Peyer's patch (tissue), 4 donors: Measurements from ENCODE around the gene CHST9.

ENCODE experiments used
- POLR2A ChIP-seq, 2 donors: fragments of 450-650 bp; IDR thresholded peaks; one replicate each; pipeline ENCODE4 v1.5.1; 2017; ENCODE audit warnings: antibody characterized with exemption in 2 of 2, mild to moderate bottlenecking in 2 of 2, moderate library complexity in 2 of 2
- TF ChIP-seq, protein P1 (sequence below), 6 experiments: fragments of 450-650 bp in 4 of 6; fragments of 200-600 bp in 2 of 6; sonication (generic) in 1 of 6; IDR thresholded peaks; one replicate each; pipeline ENCODE4 v1.5.1; 2017 to 2019; ENCODE audit warnings: antibody characterized with exemption in 6 of 6, mild to moderate bottlenecking in 3 of 6, moderate library complexity in 1 of 6

GRCh38 chr18:26971409-26971808 lies 213.7 kb downstream of the CHST9 start:
- TF ChIP-seq POLR2A (IDR thresholded peaks at IDR 0.05), result no peak
- TF ChIP-seq, protein P1, sequence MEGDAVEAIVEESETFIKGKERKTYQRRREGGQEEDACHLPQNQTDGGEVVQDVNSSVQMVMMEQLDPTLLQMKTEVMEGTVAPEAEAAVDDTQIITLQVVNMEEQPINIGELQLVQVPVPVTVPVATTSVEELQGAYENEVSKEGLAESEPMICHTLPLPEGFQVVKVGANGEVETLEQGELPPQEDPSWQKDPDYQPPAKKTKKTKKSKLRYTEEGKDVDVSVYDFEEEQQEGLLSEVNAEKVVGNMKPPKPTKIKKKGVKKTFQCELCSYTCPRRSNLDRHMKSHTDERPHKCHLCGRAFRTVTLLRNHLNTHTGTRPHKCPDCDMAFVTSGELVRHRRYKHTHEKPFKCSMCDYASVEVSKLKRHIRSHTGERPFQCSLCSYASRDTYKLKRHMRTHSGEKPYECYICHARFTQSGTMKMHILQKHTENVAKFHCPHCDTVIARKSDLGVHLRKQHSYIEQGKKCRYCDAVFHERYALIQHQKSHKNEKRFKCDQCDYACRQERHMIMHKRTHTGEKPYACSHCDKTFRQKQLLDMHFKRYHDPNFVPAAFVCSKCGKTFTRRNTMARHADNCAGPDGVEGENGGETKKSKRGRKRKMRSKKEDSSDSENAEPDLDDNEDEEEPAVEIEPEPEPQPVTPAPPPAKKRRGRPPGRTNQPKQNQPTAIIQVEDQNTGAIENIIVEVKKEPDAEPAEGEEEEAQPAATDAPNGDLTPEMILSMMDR (IDR thresholded peaks at IDR 0.05), result no peak
